Large intestine (tissue), 3 donors: ENCODE measurements around the gene MFSD1. TPM values are rescaled to one million over a fixed set of nuclear protein-coding genes. Genes with fewer than 3 reads are reported as not detected.
"Not testable (repeated sequence)": the region's sequence is repeated elsewhere in the genome, so short reads cannot be mapped to it uniquely, and the experiment has no call there.

Experiments
- DNase-seq, 2 donors: peaks; one replicate each; pipeline versions ENCODE4 v3.0.0 to v3.0.0-alpha.2; 2013
- H3K27ac ChIP-seq: one replicate; pipeline ENCODE4 v1.5.1; 2013; ENCODE audit warnings: low read length
- H3K27me3 ChIP-seq: 2 replicates; pipeline ENCODE4 v1.6.1; 2013; ENCODE audit warnings: low read length; ENCODE audit not compliant: control insufficient read depth, insufficient read depth
- H3K36me3 ChIP-seq: 2 replicates; pipeline ENCODE4 v1.6.1; 2013; ENCODE audit warnings: low read length; ENCODE audit not compliant: control insufficient read depth, insufficient read depth
- H3K4me1 ChIP-seq: one replicate; pipeline ENCODE4 v1.6.1; 2013; ENCODE audit warnings: low read length; ENCODE audit not compliant: control insufficient read depth, insufficient read depth
- H3K4me3 ChIP-seq: one replicate; pipeline ENCODE4 v1.5.1; 2013; ENCODE audit warnings: low read length
- H3K9me3 ChIP-seq: one replicate; pipeline ENCODE4 v1.6.1; 2013; ENCODE audit warnings: mild to moderate bottlenecking, low read depth, low read length, moderate library complexity; ENCODE audit not compliant: control insufficient read depth
- WGBS: methylation state at CpG from one replicate; pipeline ENCODE4 v1.1.5; 2013; ENCODE audit warnings: low lambda C conversion rate; ENCODE audit not compliant: insufficient coverage; 5-methylcytosine and 5-hydroxymethylcytosine counted together
- polyA plus RNA-seq: library from polyadenylated mRNA; unstranded; fragments of 120-200 nt; gene quantifications from one replicate; pipeline ENCODE4 v1.2.1, GENCODE V29; 2013

The MFSD1 gene
- polyA plus RNA-seq, 1 donor = 55.9 TPM

- Histone ChIP-seq H3K27ac (no peak overlapping the region), H3K4me1 (no peaks in the 10 kb centered on the region), H3K9me3 (no peaks in the 10 kb centered on the region), H3K36me3 (no peaks in the 10 kb centered on the region), H3K27me3 (no peaks in the 10 kb centered on the region), H3K4me3 (no peak overlapping the region)
- DNase-seq = no peak
- 86% methylated on average over 1 of the region's 1 CpG for WGBS
Measured at GRCh38 chr3:158789592-158789991, 12.3 kb upstream of the MFSD1 start.

- H3K4me3 ChIP-seq = no peak overlapping the region
- no peak overlapping the region for H3K27ac ChIP-seq
- DNase-seq = peak; percentile 54 to 57
- H3K27me3 ChIP-seq = no peaks in the 10 kb centered on the region
- H3K36me3 ChIP-seq = no peaks in the 10 kb centered on the region
- WGBS = 13% methylated on average over 3 of the region's 11 CpGs
- H3K9me3 ChIP-seq = no peaks in the 10 kb centered on the region
- H3K4me1 ChIP-seq = no peaks in the 10 kb centered on the region
Measured at GRCh38 chr3:158790901-158791589, 10.8 kb upstream of the MFSD1 start.

GRCh38 chr3:158791590-158791920, 10.3 kb upstream of the MFSD1 start:
- H3K9me3 ChIP-seq, H3K4me3 ChIP-seq, H3K36me3 ChIP-seq, H3K27ac ChIP-seq, DNase-seq, H3K4me1 ChIP-seq, H3K27me3 ChIP-seq: not testable (repeated sequence)
- WGBS = 33% methylated on average over 1 of the region's 1 CpG

- no peak for DNase-seq
- H3K9me3 ChIP-seq = no peaks in the 10 kb centered on the region
- no peaks in the 10 kb centered on the region for H3K4me1 ChIP-seq
- H3K27me3 ChIP-seq = no peaks in the 10 kb centered on the region
- 86% methylated on average over 2 of the region's 8 CpGs for WGBS
- H3K4me3 ChIP-seq = no peak overlapping the region
- H3K36me3 ChIP-seq = no peaks in the 10 kb centered on the region
- no peak overlapping the region for H3K27ac ChIP-seq
Measured at GRCh38 chr3:158792709-158793108, 9.1 kb upstream of the MFSD1 start.

GRCh38 chr3:158794206-158794605, 7.6 kb upstream of the MFSD1 start:
- Histone ChIP-seq H3K27ac (no peak overlapping the region), H3K9me3 (no peaks in the 10 kb centered on the region), H3K27me3 (no peaks in the 10 kb centered on the region), H3K4me3 (no peak overlapping the region), H3K36me3 (no peaks in the 10 kb centered on the region), H3K4me1 (no peaks in the 10 kb centered on the region)
- WGBS = no CpG with 5 or more reads among the region's 2 CpGs
- DNase-seq = no peak

GRCh38 chr3:158794936-158795518, 6.8 kb upstream of the MFSD1 start:
- no peaks in the 10 kb centered on the region for H3K9me3 ChIP-seq
- no peaks in the 10 kb centered on the region for H3K27me3 ChIP-seq
- no peak overlapping the region for H3K4me3 ChIP-seq
- WGBS = 89% methylated on average over 4 of the region's 5 CpGs
- no peak overlapping the region for H3K27ac ChIP-seq
- no peaks in the 10 kb centered on the region for H3K4me1 ChIP-seq
- no peaks in the 10 kb centered on the region for H3K36me3 ChIP-seq
- no peak for DNase-seq

- H3K27ac ChIP-seq = peak overlapping the region; percentile 87
- H3K9me3 ChIP-seq = no peaks in the 10 kb centered on the region
- peak; percentile 7 to 64 for DNase-seq
- H3K4me1 ChIP-seq = no peaks in the 10 kb centered on the region
- WGBS = 0% methylated on average over 1 of the region's 11 CpGs
- H3K27me3 ChIP-seq = no peaks in the 10 kb centered on the region
- peaks cover 3% of the 10 kb centered on the region for H3K36me3 ChIP-seq
- peak overlapping the region; percentile 78 for H3K4me3 ChIP-seq
Measured at GRCh38 chr3:158801201-158801600, 653 bp upstream of the MFSD1 start.

GRCh38 chr3:158802409-158803268, 785 bp downstream of the MFSD1 start:
- DNase-seq = peak in 1 of 2 donors; percentile 19
- WGBS = no CpG with 5 or more reads among the region's 25 CpGs
- no peaks in the 10 kb centered on the region for H3K4me1 ChIP-seq

GRCh38 chr3:158804441-158804840, 2.6 kb downstream of the MFSD1 start:
- H3K36me3 ChIP-seq = peaks cover 22% of the 10 kb centered on the region
- no peak overlapping the region for H3K27ac ChIP-seq
- no peaks in the 10 kb centered on the region for H3K9me3 ChIP-seq
- H3K4me3 ChIP-seq = no peak overlapping the region
- DNase-seq = no peak
- no peaks in the 10 kb centered on the region for H3K27me3 ChIP-seq
- WGBS = 86% methylated on average over 1 of the region's 3 CpGs
- H3K4me1 ChIP-seq = no peaks in the 10 kb centered on the region

More at GRCh38 chr3:158802409-158803268, 785 bp downstream of the MFSD1 start:
- Histone ChIP-seq H3K36me3 (peaks cover 6% of the 10 kb centered on the region), H3K27ac (peak overlapping the region; percentile 87), H3K27me3 (no peaks in the 10 kb centered on the region), H3K9me3 (no peaks in the 10 kb centered on the region), H3K4me3 (peak overlapping the region; percentile 78)

- H3K27me3 ChIP-seq = no peaks in the 10 kb centered on the region
- H3K9me3 ChIP-seq = no peaks in the 10 kb centered on the region
- no peak overlapping the region for H3K27ac ChIP-seq
- peak in 1 of 2 donors; percentile 18 for DNase-seq
- peaks cover 52% of the 10 kb centered on the region for H3K36me3 ChIP-seq
- H3K4me3 ChIP-seq = no peak overlapping the region
- H3K4me1 ChIP-seq = no peaks in the 10 kb centered on the region
- no CpG with 5 or more reads among the region's 3 CpGs for WGBS
Measured at GRCh38 chr3:158808697-158809096, 6.8 kb downstream of the MFSD1 start.
